Uterus (tissue), 2 donors: ENCODE data around the gene COG7.

Source experiments
- CTCF ChIP-seq, 4 experiments: fragments of 200-600 bp in 2 of 4; fragments of 450-650 bp in 2 of 4; sonication (generic) in 2 of 4; IDR thresholded peaks; one replicate each; pipeline ENCODE4 v1.5.1; 2016 to 2019; ENCODE audit warnings: antibody characterized with exemption in 4 of 4, mild to moderate bottlenecking in 2 of 4, moderate library complexity in 1 of 4
- POLR2A ChIP-seq, 2 donors: fragments of 450-650 bp; IDR thresholded peaks; one replicate each; pipeline ENCODE4 v1.6.1; 2016; ENCODE audit warnings: antibody characterized with exemption in 2 of 2, mild to moderate bottlenecking in 1 of 2, moderate library complexity in 1 of 2

GRCh38 chr16:23377071-23377931 lies 75.7 kb downstream of the COG7 start:
- TF ChIP-seq CTCF (IDR thresholded peaks at IDR 0.05): no peak
- TF ChIP-seq POLR2A (IDR thresholded peaks at IDR 0.05): no peak
